AG04450 (cell line): ENCODE data around the gene NRCAM. TPM values are rescaled to one million over a fixed set of nuclear protein-coding genes. Genes with fewer than 3 reads are reported as not detected.
"Not testable (repeated sequence)": the region's sequence is repeated elsewhere in the genome, so short reads cannot be mapped to it uniquely, and the experiment has no call there.

Source experiments
- CTCF ChIA-PET: fragments of 300-600, 350-600 bp; formaldehyde crosslinking; extraction: SDS; loops from one replicate; lab custom pipeline; 2022; ENCODE audit warnings: antibody characterized with exemption, inconsistent platforms; lab: Charles Lee
- POLR2A ChIA-PET: fragments of 350-600 bp; formaldehyde crosslinking; extraction: SDS; loops from one replicate; lab custom pipeline; 2021; ENCODE audit warnings: antibody characterized with exemption, inconsistent platforms; lab: Yijun Ruan, JAX
- DNase-seq: peaks from one replicate; pipeline ENCODE4 v3.0.0-alpha.2; 2011; ENCODE audit warnings: low read depth, low spot score
- H3K27ac ChIP-seq: one replicate; pipeline ENCODE4 v1.5.1; 2012; ENCODE audit warnings: low read depth, low read length, control low read depth
- H3K27me3 ChIP-seq: one replicate; pipeline ENCODE4 v1.6.0; 2012; ENCODE audit warnings: low read length; ENCODE audit not compliant: control insufficient read depth, insufficient read depth
- H3K4me3 ChIP-seq: 2 replicates; pipeline ENCODE4 v1.5.1; 2011; ENCODE audit warnings: mild to moderate bottlenecking, low read depth, low read length, control low read depth
- H3K9me3 ChIP-seq: 2 replicates; pipeline ENCODE4 v1.5.1; 2012; ENCODE audit warnings: low read length; ENCODE audit not compliant: control insufficient read depth, insufficient read depth
- CTCF ChIP-seq: IDR thresholded peaks from 2 replicates; pipeline ENCODE4 v1.5.1; 2011; ENCODE audit warnings: low read depth, low read length, control low read depth, inconsistent platforms
- polyA plus RNA-seq: library from polyadenylated mRNA; depleted of rRNA; stranded (reverse); fragments of >200 nt; gene quantifications from 2 replicates; pipeline ENCODE4 v1.2.3, GENCODE V29; 2011

The NRCAM gene
- polyA plus RNA-seq, 1 experiment: 0.66 TPM

GRCh38 chr7:108265007-108265406, 191.2 kb downstream of the NRCAM start:
- ChIA-PET POLR2A (no interaction called here), CTCF (no interaction called here)
- no peak overlapping the region for H3K27ac ChIP-seq
- no peak for DNase-seq
- H3K27me3 ChIP-seq: no peaks in the 10 kb centered on the region
- no peaks in the 10 kb centered on the region for H3K9me3 ChIP-seq
- H3K4me3 ChIP-seq: no peak overlapping the region
- no peak for TF ChIP-seq CTCF

DNA sequence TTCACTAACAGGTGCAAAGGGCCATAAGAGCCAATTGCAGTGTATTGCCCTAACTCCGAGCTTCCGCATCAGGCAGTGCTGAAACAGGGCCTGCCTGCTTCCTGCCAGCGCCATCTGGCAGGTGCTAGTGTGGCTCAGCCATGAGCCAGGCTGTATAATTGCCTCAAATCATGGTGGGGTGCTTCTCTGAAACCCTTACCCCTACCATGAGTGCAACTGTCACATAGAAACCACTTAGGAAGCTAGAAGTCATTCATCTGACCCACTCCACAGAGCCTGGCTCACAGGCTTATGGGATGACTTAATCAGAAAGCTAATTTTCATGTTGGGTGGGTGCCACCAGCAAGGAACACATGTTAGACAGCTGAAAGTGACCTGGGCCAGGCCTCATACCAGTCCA, 192.8 kb downstream of the NRCAM start:
- CTCF ChIA-PET: no interaction called here
- Histone ChIP-seq H3K4me3 (no peak overlapping the region), H3K9me3 (no peaks in the 10 kb centered on the region), H3K27me3 (no peaks in the 10 kb centered on the region), H3K27ac (no peak overlapping the region)
- DNase-seq: no peak
- POLR2A ChIA-PET: no interaction called here
- no peak for TF ChIP-seq CTCF

- H3K27ac ChIP-seq: no peak overlapping the region
- H3K9me3 ChIP-seq: no peaks in the 10 kb centered on the region
- CTCF ChIA-PET: no interaction called here
- H3K27me3 ChIP-seq: no peaks in the 10 kb centered on the region
- POLR2A ChIA-PET: no interaction called here
- TF ChIP-seq CTCF: no peak
- DNase-seq: no peak
- no peak overlapping the region for H3K4me3 ChIP-seq
Measured at GRCh38 chr7:108261560-108262255, 194.5 kb downstream of the NRCAM start.

GRCh38 chr7:108259447-108259846, 196.8 kb downstream of the NRCAM start:
- CTCF ChIA-PET, DNase-seq, POLR2A ChIA-PET, H3K9me3 ChIP-seq, H3K27ac ChIP-seq, H3K4me3 ChIP-seq, H3K27me3 ChIP-seq: not testable (repeated sequence)

DNA sequence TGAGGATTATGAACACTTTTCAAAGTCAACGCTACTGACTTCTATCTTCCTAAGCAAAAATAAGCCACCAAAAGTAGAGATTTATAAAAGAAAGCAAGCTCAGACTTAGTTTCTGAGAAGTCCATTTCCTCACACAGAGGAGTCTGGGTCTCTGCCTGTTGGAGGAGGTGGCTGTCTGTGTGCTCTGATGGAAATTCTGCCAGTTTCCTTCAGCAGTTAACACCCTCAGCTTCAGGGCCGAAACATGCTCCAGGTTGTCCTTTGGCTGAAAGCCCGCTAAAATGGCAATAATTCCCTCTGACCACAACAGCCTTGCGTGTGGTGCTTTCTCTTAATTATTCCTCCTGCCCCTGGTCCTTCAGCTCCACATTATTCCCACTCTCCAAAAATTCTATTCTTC, 198.3 kb downstream of the NRCAM start:
- no peaks in the 10 kb centered on the region for H3K27me3 ChIP-seq
- H3K27ac ChIP-seq: no peak overlapping the region
- DNase-seq: no peak
- no peak overlapping the region for H3K4me3 ChIP-seq
- POLR2A ChIA-PET: no interaction called here
- CTCF ChIA-PET: no interaction called here
- TF ChIP-seq CTCF: no peak
- H3K9me3 ChIP-seq: no peaks in the 10 kb centered on the region

GRCh38 chr7:108254259-108254658, 202.0 kb downstream of the NRCAM start:
- Histone ChIP-seq H3K27ac (no peak overlapping the region), H3K4me3 (no peak overlapping the region), H3K9me3 (no peaks in the 10 kb centered on the region), H3K27me3 (no peaks in the 10 kb centered on the region)
- ChIA-PET POLR2A (no interaction called here), CTCF (no interaction called here)
- no peak for DNase-seq
- no peak for TF ChIP-seq CTCF
